OCI-LY1 (cell line): ENCODE results near the gene RRAS2.

Source experiments
- H2AFZ ChIP-seq: fragments of 200-600 bp; sonication (generic), shearing (Covaris generic); 2 replicates; pipeline ENCODE4 v1.6.0; 2014; ENCODE audit warnings: antibody characterized with exemption, mild to moderate bottlenecking, low read length
- H3F3A ChIP-seq: fragments of 200-600 bp; sonication (generic), shearing (Covaris generic); 2 replicates; pipeline ENCODE4 v1.6.0; 2014; ENCODE audit warnings: mild to moderate bottlenecking, antibody characterized with exemption, low read length, moderate library complexity; ENCODE audit not compliant: insufficient read depth
- H3K27ac ChIP-seq: fragments of 200-600 bp; sonication (generic); 2 replicates; pipeline ENCODE4 v1.5.1; 2014; ENCODE audit warnings: low read length, mixed run types, mild to moderate bottlenecking, low read depth; ENCODE audit not compliant: poor library complexity, severe bottlenecking
- H3K27me3 ChIP-seq: fragments of 200-600 bp; sonication (generic); 2 replicates; pipeline ENCODE4 v1.6.0; 2014; ENCODE audit warnings: antibody characterized with exemption, mild to moderate bottlenecking, low read length, moderate library complexity; ENCODE audit not compliant: insufficient read depth
- H3K36me3 ChIP-seq: fragments of 200-600 bp; sonication (generic); 2 replicates; pipeline ENCODE4 v1.6.1; 2014; ENCODE audit warnings: mild to moderate bottlenecking, antibody characterized with exemption, low read length, moderate library complexity, mixed read lengths; ENCODE audit not compliant: insufficient read depth
- H3K4me1 ChIP-seq: fragments of 200-600 bp; sonication (generic); 2 replicates; pipeline ENCODE4 v1.5.1; 2014; ENCODE audit warnings: mild to moderate bottlenecking, low read length, moderate library complexity; ENCODE audit not compliant: insufficient read depth, severe bottlenecking
- H3K4me2 ChIP-seq: fragments of 200-600 bp; sonication (generic), shearing (Covaris generic); 2 replicates; pipeline ENCODE4 v1.6.1; 2014; ENCODE audit warnings: low read length
- H3K4me3 ChIP-seq: fragments of 200-600 bp; sonication (generic); 2 replicates; pipeline ENCODE4 v1.5.1; 2014; ENCODE audit warnings: low read length, low read depth, mild to moderate bottlenecking, mixed read lengths; ENCODE audit not compliant: poor library complexity, severe bottlenecking
- H3K79me2 ChIP-seq: fragments of 200-600 bp; shearing (Covaris generic); 2 replicates; pipeline ENCODE4 v1.6.1; 2016; ENCODE audit warnings: mixed run types, low read length, mixed read lengths; ENCODE audit not compliant: insufficient read depth
- H3K9ac ChIP-seq: fragments of 200-600 bp; sonication (generic), shearing (Covaris generic); 2 replicates; pipeline ENCODE4 v1.6.1; 2014; ENCODE audit warnings: mild to moderate bottlenecking, low read length, mixed read lengths
- H3K9me2 ChIP-seq: fragments of 200-600 bp; sonication (generic), shearing (Covaris generic); 2 replicates; pipeline ENCODE4 v1.6.1; 2014; ENCODE audit warnings: low read depth, mild to moderate bottlenecking, low read length, mixed read lengths
- H3K9me3 ChIP-seq: fragments of 200-600 bp; shearing (Covaris generic); 2 replicates; pipeline ENCODE4 v1.6.1; 2014; ENCODE audit warnings: low read length, mixed read lengths
- H4K20me1 ChIP-seq: fragments of 200-600 bp; sonication (generic), shearing (Covaris generic); 2 replicates; pipeline ENCODE4 v1.6.0; 2016; ENCODE audit warnings: mild to moderate bottlenecking, low read length; ENCODE audit not compliant: insufficient read depth
- EZH2 ChIP-seq: fragments of 200-600 bp; sonication (generic), shearing (Covaris generic); IDR thresholded peaks from 2 replicates; pipeline ENCODE4 v1.8.0; 2017; ENCODE audit warnings: borderline replicate concordance, mixed run types, mild to moderate bottlenecking, antibody characterized with exemption, low read length, moderate library complexity, mixed read lengths
- TF ChIP-seq, protein P1 (sequence below): fragments of 200-600 bp; sonication (generic), shearing (Covaris generic); IDR thresholded peaks from 2 replicates; pipeline ENCODE4 v1.5.1; 2017; ENCODE audit warnings: mild to moderate bottlenecking, antibody characterized with exemption, low read length, moderate library complexity, mixed read lengths

The RRAS2 gene

DNA sequence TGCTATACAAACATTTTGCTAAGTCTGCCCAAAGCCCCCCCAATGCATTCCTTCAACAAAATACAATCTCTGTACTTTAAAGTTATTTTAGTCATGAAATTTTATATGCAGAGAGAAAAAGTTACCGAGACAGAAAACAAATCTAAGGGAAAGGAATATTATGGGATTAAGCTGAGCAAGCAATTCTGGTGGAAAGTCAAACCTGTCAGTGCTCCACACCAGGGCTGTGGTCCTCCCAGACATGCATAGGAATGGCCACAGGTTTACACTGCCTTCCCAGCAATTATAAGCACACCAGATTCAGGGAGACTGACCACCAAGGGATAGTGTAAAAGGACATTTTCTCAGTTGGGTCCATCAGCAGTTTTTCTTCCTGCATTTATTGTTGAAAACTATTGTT, 92.4 kb downstream of the RRAS2 start:
- Histone ChIP-seq H3K9me2 (no peaks in the 10 kb centered on the region), H3K36me3 (no peaks in the 10 kb centered on the region), H3K27me3 (no peaks in the 10 kb centered on the region), H3K79me2 (no peaks in the 10 kb centered on the region), H3K4me2 (no peak overlapping the region), H3K4me3 (no peak overlapping the region), H3K4me1 (no peaks in the 10 kb centered on the region), H3K27ac (no peak overlapping the region), H3K9me3 (no peaks in the 10 kb centered on the region), H3F3A (no peaks in the 10 kb centered on the region), H3K9ac (no peak overlapping the region), H4K20me1 (no peaks in the 10 kb centered on the region), H2AFZ (no peak overlapping the region)
- no peak for TF ChIP-seq EZH2
- TF ChIP-seq, protein P1, sequence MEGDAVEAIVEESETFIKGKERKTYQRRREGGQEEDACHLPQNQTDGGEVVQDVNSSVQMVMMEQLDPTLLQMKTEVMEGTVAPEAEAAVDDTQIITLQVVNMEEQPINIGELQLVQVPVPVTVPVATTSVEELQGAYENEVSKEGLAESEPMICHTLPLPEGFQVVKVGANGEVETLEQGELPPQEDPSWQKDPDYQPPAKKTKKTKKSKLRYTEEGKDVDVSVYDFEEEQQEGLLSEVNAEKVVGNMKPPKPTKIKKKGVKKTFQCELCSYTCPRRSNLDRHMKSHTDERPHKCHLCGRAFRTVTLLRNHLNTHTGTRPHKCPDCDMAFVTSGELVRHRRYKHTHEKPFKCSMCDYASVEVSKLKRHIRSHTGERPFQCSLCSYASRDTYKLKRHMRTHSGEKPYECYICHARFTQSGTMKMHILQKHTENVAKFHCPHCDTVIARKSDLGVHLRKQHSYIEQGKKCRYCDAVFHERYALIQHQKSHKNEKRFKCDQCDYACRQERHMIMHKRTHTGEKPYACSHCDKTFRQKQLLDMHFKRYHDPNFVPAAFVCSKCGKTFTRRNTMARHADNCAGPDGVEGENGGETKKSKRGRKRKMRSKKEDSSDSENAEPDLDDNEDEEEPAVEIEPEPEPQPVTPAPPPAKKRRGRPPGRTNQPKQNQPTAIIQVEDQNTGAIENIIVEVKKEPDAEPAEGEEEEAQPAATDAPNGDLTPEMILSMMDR, result no peak

DNA sequence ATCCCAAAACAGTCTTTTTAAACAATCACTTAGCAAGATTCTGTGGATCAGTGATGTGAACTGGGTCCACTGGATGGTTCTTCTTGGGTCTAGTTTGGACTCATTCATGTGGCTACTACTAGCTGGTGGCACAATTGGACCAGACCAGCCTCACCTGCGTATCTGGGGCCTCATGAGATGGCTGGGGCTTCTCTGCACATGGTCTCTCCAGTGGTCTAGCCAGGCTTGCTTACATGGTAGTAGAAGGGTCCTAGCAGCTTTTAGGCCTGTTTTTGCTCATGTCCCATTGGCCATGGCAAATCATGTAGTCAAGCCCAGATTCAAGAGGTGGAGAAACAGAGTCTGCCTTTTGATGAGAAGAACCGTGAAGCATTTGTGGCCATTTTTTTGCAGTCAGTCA, 94.0 kb downstream of the RRAS2 start:
- H2AFZ ChIP-seq, result no peak overlapping the region
- no peak overlapping the region for H3K9ac ChIP-seq
- no peaks in the 10 kb centered on the region for H3K36me3 ChIP-seq
- no peaks in the 10 kb centered on the region for H3K9me3 ChIP-seq
- no peaks in the 10 kb centered on the region for H3K4me1 ChIP-seq
- no peaks in the 10 kb centered on the region for H3K9me2 ChIP-seq
- H4K20me1 ChIP-seq, result no peaks in the 10 kb centered on the region
- H3K27ac ChIP-seq, result no peak overlapping the region
- H3K4me3 ChIP-seq, result no peak overlapping the region
- no peak for TF ChIP-seq EZH2
- TF ChIP-seq, protein P1, result no peak
- H3K4me2 ChIP-seq, result no peak overlapping the region
- no peaks in the 10 kb centered on the region for H3F3A ChIP-seq
- no peaks in the 10 kb centered on the region for H3K79me2 ChIP-seq
- no peaks in the 10 kb centered on the region for H3K27me3 ChIP-seq

DNA sequence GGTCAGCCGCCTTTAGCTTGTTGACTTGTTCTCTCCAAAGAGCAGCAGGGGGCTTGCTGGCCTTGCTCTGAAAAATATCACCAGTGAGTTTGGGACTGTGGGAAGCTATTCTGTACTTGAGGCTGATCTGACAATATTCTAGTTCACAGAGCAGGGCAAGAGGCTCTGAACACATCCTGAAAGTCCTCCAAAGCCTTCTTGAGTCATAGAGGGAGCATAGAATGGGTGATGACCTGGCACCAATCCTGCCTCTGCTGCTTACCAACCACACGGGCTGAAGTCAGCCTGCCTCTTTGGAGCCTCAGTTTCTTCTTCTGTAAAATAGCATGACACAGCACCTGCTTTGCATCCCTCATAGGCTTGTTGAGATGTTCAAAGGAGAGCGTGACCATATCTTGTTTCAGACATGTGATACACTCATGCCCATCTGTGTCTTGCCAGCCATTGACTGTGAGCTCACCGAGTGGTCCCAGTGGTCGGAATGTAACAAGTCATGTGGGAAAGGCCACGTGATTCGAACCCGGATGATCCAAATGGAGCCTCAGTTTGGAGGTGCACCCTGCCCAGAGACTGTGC, 96.6 kb downstream of the RRAS2 start:
- Histone ChIP-seq H3K36me3 (no peaks in the 10 kb centered on the region), H3K4me3 (no peak overlapping the region), H3K4me2 (no peak overlapping the region), H3K9ac (no peak overlapping the region), H3K27me3 (no peaks in the 10 kb centered on the region), H3K9me3 (no peaks in the 10 kb centered on the region), H3K79me2 (no peaks in the 10 kb centered on the region), H3F3A (no peaks in the 10 kb centered on the region), H3K4me1 (no peaks in the 10 kb centered on the region), H4K20me1 (no peaks in the 10 kb centered on the region), H3K27ac (no peak overlapping the region), H3K9me2 (no peaks in the 10 kb centered on the region), H2AFZ (no peak overlapping the region)
- TF ChIP-seq, protein P1, result no peak
- no peak for TF ChIP-seq EZH2
